MV-4-11 (cell line): ENCODE results near the gene DDX54.
A peak's percentile ranks its signal among the peaks of the same experiment; 100 is the strongest.

Experiments used
- DNase-seq: peaks from one replicate; lab custom pipeline; 2025; lab: John Stamatoyannopoulos, UW

Gene DDX54

DNA sequence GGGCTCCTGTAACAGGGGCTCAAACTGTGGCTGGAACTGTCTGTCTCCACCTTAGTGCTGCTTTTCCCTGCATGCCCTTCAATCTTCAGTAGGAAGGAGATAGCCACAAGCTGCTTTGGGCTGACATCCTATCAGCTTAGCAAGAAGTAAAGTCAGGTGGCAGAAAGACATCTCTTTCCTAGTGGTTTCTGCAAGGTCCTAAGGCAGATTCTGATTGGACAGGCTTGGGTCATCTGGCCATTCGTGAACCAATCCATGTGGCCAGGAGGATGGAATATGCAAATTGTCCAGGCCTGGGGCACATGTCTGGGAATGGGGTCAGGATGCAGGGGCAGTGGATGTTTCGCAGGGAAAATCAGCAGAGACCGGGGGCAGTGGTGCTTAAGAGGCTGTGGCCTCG is 5.5 kb upstream of the DDX54 start:
- DNase-seq = peak; percentile 26

DNA sequence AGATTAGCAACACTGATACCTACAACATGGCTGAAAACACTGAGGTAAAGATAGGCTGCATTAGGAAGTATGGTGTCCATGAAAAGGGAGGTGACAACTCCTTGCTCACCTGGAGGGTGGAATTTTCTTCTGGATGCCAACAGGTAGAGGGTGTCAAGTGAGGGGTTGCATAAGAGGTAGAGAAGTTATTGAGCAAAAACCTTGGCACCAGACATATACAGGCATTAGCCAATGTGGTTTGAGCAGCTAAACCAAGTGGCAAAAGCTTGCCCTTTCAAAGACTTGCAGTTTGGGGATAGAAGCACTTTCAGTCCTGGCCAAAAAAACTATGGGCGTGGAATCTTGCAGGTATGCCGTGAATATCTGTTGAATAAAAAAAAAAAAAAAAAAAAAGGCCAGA is 4.1 kb upstream of the DDX54 start:
- DNase-seq = no peak

GRCh38 chr12:113186666-113187325 is 1.5 kb upstream of the DDX54 start:
- DNase-seq = no peak

GRCh38 chr12:113186033-113186365 is 721 bp upstream of the DDX54 start:
- DNase-seq = peak; percentile 8

- peak; percentile 86 for DNase-seq
Measured at GRCh38 chr12:113184900-113185179, 438 bp downstream of the DDX54 start.

GRCh38 chr12:113184098-113184899 is 979 bp downstream of the DDX54 start:
- DNase-seq = no peak

GRCh38 chr12:113183030-113183589 is 2.2 kb downstream of the DDX54 start:
- DNase-seq = no peak

DNA sequence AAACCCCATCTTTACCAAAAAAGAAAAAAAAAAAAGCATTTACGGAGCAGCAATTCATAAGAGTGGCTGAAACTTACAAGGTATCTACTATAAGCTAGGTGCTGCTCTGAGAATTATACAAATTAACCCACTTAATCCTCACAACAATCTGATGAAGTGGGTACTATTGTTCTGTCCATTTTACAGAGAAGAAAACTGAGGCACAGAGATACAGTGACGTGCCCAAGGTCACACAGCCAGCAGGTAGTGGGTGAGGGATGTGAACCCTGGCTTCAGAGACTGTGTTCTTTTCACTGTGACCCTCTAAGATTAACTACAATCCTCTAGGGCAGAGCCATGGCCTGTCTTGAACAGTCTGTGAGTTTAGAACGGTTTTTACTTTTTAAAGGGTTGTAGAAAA is 3.3 kb downstream of the DDX54 start:
- DNase-seq = no peak

DNA sequence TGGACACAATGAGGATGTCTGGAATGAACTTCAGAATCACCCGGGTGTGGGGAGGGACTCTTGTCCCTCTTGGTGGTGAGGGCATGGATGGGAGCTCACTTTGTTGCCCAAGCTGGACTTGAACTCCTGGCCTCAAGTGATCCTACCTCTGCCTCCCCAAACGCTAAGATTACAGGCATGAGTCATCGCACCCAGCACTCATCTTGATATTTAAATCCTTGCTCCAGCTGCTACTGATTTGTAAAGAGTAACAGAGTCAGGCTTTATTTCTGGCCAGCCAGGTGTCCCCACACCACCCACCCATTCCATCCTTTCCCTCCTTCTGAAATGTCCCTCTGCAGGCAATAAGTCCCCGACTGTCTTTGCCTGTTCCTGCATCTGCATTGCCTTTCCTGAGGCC is 4.9 kb downstream of the DDX54 start:
- no peak for DNase-seq

- no peak for DNase-seq
Measured at GRCh38 chr12:113179023-113179422, 6.3 kb downstream of the DDX54 start.

DNA sequence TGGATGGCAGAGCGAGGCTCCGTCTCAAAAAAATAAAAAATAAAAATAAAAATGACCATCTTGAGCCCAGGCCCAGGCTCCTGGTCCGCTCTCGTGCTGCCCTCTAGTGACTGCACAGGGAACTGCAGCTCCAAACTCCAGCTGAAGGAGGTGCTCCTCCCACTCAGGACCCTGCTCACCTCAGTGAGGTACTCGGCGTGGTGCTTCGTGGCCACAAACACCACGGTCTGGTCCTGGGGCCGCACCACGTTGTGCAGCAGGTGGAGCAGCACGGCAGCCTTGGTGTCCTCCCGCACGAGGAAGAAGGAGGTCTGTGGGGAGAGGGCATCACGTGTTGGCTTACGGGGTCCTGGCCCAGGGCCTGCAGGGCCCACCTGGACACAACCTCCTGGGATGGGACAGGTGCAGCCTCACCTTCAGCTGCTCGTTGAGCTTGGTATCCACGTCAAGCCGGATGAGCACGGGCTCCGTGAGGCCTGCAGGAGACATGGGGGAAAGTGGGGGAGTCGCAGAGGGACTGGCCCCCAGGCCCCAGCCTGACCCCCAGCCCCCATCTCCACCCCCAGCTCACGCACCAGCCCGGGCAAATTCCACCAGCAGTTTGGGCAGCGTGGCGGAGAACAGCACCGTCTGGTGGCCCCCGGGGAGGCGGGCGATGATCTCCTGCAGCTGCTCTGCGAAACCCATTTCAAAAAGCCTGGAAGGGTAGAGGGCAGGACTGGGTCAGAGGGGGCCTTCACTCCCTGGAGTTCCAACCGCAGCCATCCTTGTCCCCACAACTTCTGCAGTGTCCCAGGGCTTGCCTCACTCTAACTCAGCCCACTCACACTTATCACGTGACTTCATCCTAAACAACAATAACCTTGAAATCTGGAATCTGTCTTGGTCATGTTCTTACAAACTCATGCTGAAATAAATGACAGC is 10.6 kb downstream of the DDX54 start:
- peak; percentile 18 for DNase-seq

GRCh38 chr12:113173081-113173698 is 12.1 kb downstream of the DDX54 start:
- no peak for DNase-seq

- no peak for DNase-seq
Measured at GRCh38 chr12:113172185-113172584, 13.1 kb downstream of the DDX54 start.

DNA sequence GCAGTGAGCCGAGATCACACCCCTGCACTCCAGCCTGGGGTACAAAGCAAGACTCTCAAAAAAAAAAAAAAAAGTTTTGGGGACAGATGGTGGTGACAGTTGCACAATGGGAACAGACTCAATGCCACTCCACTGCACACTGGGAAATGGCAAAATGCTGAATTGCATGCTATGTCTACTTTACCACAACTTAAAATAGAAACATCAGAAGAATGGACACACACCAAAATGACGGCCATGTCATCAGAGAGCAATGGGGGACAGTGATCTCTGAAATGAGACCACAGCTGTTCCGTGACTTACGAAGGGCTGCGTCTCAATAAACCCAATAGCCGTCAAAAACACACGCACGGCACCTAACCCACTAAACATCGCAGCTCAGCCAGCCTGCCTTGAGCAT is 13.7 kb downstream of the DDX54 start:
- DNase-seq = peak; percentile 63

- DNase-seq = no peak
Measured at GRCh38 chr12:113170926-113171325, 14.4 kb downstream of the DDX54 start.

DNA sequence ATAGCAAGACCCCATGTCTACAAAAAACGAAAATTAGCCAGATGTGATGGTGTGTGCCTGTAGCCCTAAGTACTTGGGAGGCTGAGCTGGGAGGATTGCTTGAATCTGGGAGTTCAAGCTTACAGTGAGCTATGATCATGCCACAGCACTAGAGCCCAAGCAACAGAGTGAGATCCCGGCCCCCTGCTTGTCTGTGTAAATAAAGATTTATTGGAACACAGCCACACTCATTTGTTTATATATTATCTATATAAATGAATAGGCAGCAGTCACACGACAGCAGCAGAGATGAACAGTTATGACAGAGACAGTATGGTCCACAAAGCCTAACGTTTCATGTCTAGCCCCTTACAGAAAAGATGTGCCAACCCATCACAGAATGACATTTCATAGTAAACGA is 14.8 kb downstream of the DDX54 start:
- DNase-seq = no peak

DNA sequence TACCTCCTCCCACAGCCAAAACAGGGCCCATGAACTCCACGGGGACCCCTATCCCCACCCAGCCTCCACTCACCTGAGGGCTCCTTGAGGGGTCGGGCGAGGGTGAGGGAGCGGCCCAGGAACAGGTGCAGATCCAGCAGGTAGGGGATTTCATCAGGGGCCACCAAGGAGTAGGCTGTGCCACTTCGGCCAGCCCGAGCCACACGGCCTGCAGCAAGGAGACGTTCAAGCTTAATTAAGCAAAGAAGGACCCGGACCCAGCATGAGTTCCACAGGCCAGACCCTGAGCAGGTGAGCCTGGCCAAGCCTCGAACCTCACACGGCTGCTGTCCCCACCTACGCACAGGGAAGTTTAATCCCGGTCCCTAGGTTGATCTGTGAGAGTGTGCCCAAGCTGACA is 15.6 kb downstream of the DDX54 start:
- no peak for DNase-seq

DNA sequence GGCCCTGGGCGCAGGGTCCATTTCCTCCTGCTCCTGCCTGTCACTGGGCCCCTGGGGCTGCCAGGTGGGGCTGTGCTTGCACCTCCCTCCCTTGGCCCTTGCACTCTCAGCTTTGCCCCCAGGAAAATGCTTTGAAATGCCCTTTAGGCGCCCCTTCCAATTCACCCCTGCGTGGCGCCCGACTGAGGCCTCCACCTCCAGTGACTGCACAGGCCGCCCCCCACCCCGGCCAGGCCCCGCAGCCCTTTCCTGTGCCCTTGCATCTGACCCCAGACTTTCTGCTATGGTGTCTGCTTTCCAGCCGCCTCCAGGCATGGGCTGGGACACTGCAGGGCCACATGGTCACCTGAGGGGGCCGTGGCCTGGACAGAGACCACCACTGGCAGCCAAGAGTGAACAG is 17.4 kb downstream of the DDX54 start:
- no peak for DNase-seq

GRCh38 chr12:113165521-113166450 is 19.5 kb downstream of the DDX54 start:
- DNase-seq = no peak

DNA sequence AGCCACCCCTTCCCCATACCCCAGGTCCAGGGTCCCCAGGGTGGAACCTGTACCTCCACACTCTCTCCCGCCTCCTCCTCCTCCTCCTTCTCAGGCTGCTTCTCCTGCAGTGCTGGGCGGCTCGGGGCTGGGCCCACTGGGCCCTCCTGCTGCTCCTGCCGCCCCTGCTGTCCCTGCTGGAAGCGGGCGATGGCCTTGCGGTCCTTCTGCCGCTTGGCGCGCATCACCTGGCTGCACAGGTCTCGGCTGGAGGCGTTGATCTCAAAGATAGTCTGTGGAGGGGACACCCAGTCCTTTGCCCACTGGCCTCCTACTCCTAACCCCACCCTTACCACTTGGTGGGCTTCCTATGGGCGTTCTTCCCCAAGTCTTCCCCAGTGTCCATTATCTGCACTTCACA is 21.3 kb downstream of the DDX54 start:
- DNase-seq = no peak

DNA sequence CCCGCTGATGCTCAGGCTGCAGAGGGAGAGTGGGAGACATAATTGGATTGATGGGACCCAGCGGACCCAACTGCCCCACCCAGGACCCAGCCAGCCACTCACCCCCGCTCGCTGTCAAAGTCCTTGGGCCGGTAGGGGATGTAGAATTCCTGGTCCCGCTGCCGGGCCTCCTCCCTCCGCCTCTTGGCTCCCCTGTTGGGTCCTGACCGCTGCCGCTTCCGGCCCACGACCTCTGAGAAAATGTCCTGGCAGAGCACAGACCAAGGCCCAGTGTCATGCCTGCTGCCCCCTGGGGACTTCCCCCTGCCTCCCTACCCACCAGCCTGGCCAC is 22.3 kb downstream of the DDX54 start:
- DNase-seq = no peak
